Measurements from ENCODE around the gene NR1H4.

GRCh38 chr12:100473716-100474150 lies at the start of gene NR1H4:
- TF ChIP-seq POLR2AphosphoS5 (IDR thresholded peaks at IDR 0.05; ENCODE audit: low read depth) (no peak), CTCF (conservative IDR thresholded peaks at IDR 0.05; ENCODE audit: low read depth in 2 of 2) (no peak), EZH2 (IDR thresholded peaks at IDR 0.05; ENCODE audit: low read depth, unreplicated experiment) (no peak), EZH2phosphoT487 (IDR thresholded peaks at IDR 0.05; ENCODE audit: unreplicated experiment) (no peak), REST (IDR thresholded peaks at IDR 0.05; ENCODE audit: unreplicated experiment) (no peak), JUNB (IDR thresholded peaks at IDR 0.05; ENCODE audit: unreplicated experiment) (no peak), ETS1 (IDR thresholded peaks at IDR 0.05) (no peak), CREB1 (CRISPR knock-in tag; IDR thresholded peaks at IDR 0.05; ENCODE audit: low read depth) (no peak), ZNF114 (CRISPR knock-in tag; IDR thresholded peaks at IDR 0.05) (no peak)
